Measurements from ENCODE around the gene PTPN22.
"Not testable (repeated sequence)": the region's sequence is repeated elsewhere in the genome, so short reads cannot be mapped to it uniquely, and the experiment has no call there.

PTPN22 gene

GRCh38 chr1:113886417-113887401 is 15.2 kb upstream of the PTPN22 start:
- no peak for DNase-seq

- DNase-seq, result no peak
These were observed 10.1 kb upstream of the PTPN22 start for GRCh38 chr1:113881661-113882060.

GRCh38 chr1:113879739-113880038 is 8.2 kb upstream of the PTPN22 start:
- no peak for DNase-seq

GRCh38 chr1:113876176-113876575 is 4.7 kb upstream of the PTPN22 start:
- DNase-seq, result no peak

- DNase-seq, result no peak
These were observed 4.2 kb upstream of the PTPN22 start for GRCh38 chr1:113875714-113876113.

- no peak for DNase-seq
These were observed 2.7 kb upstream of the PTPN22 start for GRCh38 chr1:113874012-113874879.

- no peak for DNase-seq
These were observed 865 bp upstream of the PTPN22 start for GRCh38 chr1:113872219-113872935.

- DNase-seq, result no peak
These were observed 734 bp downstream of the PTPN22 start for GRCh38 chr1:113870778-113871177.

GRCh38 chr1:113868387-113869083 is 3.0 kb downstream of the PTPN22 start:
- DNase-seq, result no peak

GRCh38 chr1:113861641-113862040 is 9.9 kb downstream of the PTPN22 start:
- no peak for DNase-seq

GRCh38 chr1:113860891-113861290 is 10.6 kb downstream of the PTPN22 start:
- DNase-seq, result no peak

- DNase-seq, result no peak
These were observed 11.9 kb downstream of the PTPN22 start for GRCh38 chr1:113859478-113860175.

GRCh38 chr1:113858982-113859381 is 12.5 kb downstream of the PTPN22 start:
- no peak for DNase-seq

- no peak for DNase-seq
These were observed 13.1 kb downstream of the PTPN22 start for GRCh38 chr1:113858418-113858817.

GRCh38 chr1:113857776-113858175 is 13.7 kb downstream of the PTPN22 start:
- no peak for DNase-seq

- no peak for DNase-seq
These were observed 15.1 kb downstream of the PTPN22 start for GRCh38 chr1:113856401-113856790.

- DNase-seq, result no peak
These were observed 15.7 kb downstream of the PTPN22 start for GRCh38 chr1:113855630-113856400.

GRCh38 chr1:113854234-113854633 is 17.3 kb downstream of the PTPN22 start:
- DNase-seq, result no peak

- not testable (repeated sequence) for DNase-seq
These were observed 18.8 kb downstream of the PTPN22 start for GRCh38 chr1:113852694-113853093.

- DNase-seq, result no peak
These were observed 21.2 kb downstream of the PTPN22 start for GRCh38 chr1:113850127-113850796.

GRCh38 chr1:113849072-113849471 is 22.4 kb downstream of the PTPN22 start:
- DNase-seq, result no peak
